Tracheal epithelial cell (primary cell): ENCODE results near the gene EGR1. TPM values are rescaled to one million over a fixed set of nuclear protein-coding genes. Genes with fewer than 3 reads are reported as not detected.

ENCODE experiments used
- total RNA-seq: library from RNA; depleted of rRNA; stranded (reverse); fragments of >200 nt; gene quantifications from 2 replicates; pipeline ENCODE4 v1.2.1, GENCODE V29; 2014

The EGR1 gene
- 5.1 and 6.6 TPM in 2 replicates for total RNA-seq

DNA sequence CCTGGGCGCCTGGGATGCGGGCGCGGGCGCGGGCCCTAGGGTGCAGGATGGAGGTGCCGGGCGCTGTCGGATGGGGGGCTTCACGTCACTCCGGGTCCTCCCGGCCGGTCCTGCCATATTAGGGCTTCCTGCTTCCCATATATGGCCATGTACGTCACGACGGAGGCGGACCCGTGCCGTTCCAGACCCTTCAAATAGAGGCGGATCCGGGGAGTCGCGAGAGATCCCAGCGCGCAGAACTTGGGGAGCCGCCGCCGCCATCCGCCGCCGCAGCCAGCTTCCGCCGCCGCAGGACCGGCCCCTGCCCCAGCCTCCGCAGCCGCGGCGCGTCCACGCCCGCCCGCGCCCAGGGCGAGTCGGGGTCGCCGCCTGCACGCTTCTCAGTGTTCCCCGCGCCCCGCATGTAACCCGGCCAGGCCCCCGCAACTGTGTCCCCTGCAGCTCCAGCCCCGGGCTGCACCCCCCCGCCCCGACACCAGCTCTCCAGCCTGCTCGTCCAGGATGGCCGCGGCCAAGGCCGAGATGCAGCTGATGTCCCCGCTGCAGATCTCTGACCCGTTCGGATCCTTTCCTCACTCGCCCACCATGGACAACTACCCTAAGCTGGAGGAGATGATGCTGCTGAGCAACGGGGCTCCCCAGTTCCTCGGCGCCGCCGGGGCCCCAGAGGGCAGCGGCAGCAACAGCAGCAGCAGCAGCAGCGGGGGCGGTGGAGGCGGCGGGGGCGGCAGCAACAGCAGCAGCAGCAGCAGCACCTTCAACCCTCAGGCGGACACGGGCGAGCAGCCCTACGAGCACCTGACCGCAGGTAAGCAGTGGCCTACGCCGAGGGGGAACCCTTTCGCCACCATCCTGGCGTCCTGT lies at the start of gene EGR1:
TSS of gene EGR1 (plus strand) at position 219 of the 864 bp plus-strand sequence. CDS start at position 502, 283 bp downstream.

DNA sequence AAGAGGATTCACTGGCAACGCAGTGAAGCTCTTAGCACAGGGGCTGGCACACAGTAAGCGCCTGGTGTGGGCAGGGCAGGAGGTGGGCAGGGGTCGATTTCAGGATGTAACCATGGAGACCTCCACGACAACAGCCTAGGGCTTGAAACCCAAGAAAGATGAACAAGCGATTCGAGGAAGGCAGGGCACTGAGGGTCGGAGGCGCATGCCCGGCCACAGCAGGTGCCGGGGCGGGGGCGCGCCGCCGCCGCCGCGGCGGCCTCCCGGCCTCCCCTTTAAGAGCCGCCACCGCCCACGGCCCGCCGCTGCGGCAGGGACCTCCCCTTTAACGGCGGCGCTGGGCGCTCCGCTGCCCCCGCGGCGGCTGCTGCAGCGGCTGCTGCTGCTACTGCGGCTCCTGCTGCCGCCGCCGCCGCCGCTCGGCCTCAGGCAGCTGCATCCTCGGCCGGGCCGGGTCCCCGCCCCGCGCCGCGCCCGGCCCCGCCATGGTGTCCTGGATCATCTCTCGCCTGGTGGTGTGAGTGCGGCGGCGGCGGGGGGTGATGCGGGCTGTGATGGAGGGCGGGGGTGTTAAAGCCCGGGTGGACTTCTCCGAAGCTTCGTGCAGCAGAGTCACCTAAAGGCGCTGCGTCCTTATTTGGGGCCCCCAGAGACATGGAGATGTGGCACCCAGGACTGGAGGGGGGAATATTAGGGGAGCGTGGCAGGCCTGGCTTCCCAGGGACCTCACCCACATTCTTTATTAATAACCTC lies 26.4 kb upstream of the EGR1 start, which contains the start of gene REEP2:
TSS of gene REEP2 (plus strand) at position 334 of the 753 bp plus-strand sequence. CDS start at position 486, 152 bp downstream.

Other genes with a start within 250 kb of the EGR1 start
- not detected in 2 replicates for gene GFRA3, start 190.9 kb upstream of the EGR1 start, total RNA-seq
- 0.72 TPM in 1 of 2 replicates, not detected in the other for gene CDC25C, start 133.7 kb upstream of the EGR1 start, total RNA-seq
- gene FAM53C, start 127.2 kb upstream of the EGR1 start, total RNA-seq: 12.4 and 19.5 TPM in 2 replicates
- 36.4 and 42.0 TPM in 2 replicates for gene KDM3B, start 112.8 kb upstream of the EGR1 start, total RNA-seq
- 1.9 and 6.3 TPM in 2 replicates for gene REEP2, start 26.4 kb upstream of the EGR1 start, total RNA-seq
- 175 and 185 TPM in 2 replicates for gene ETF1, start 77.8 kb downstream of the EGR1 start, total RNA-seq
- 725 and 792 TPM in 2 replicates for gene HSPA9, start 109.9 kb downstream of the EGR1 start, total RNA-seq